NCI-H510A treated with DMSO at 0.1 percent for 48 hours (cell line): ENCODE measurements around the gene OR5T1.

Source experiments
- DNase-seq: peaks from one replicate; lab custom pipeline; 2025; lab: John Stamatoyannopoulos, UW

Gene OR5T1

GRCh38 chr11:56273854-56274253 is at the start of gene OR5T1:
Gene OR5T1 (plus strand): TSS chr11:56274154. CDS start chr11:56275639, 1,485 bp downstream.
- no peak for DNase-seq

GRCh38 chr11:56234155-56234554 is 39.8 kb upstream of the OR5T1 start, which contains the start of gene OR5T2:
Gene OR5T2 (minus strand): TSS chr11:56234255. CDS start chr11:56233062, 1,193 bp downstream.
- no peak for DNase-seq

- no peak for DNase-seq
Observed at GRCh38 chr11:56251954-56252353, 22.0 kb upstream of the OR5T1 start, which contains the start of gene OR5T3. Gene OR5T3 (plus strand): TSS chr11:56252254. CDS start chr11:56252254, 0 bp downstream.

GRCh38 chr11:56271092-56271491 is 2.9 kb upstream of the OR5T1 start:
- DNase-seq = no peak

- DNase-seq = no peak
Observed at GRCh38 chr11:56292154-56292553, 18.2 kb downstream of the OR5T1 start, which contains the start of gene OR8H1. Gene OR8H1 (minus strand): TSS chr11:56292254. CDS start chr11:56291062, 1,192 bp downstream.

GRCh38 chr11:56296898-56297297 is 22.9 kb downstream of the OR5T1 start:
- DNase-seq = no peak

GRCh38 chr11:56307836-56308235 is 33.9 kb downstream of the OR5T1 start:
- no peak for DNase-seq

- DNase-seq = no peak
Observed at GRCh38 chr11:56314844-56315243, 40.9 kb downstream of the OR5T1 start, which contains the start of gene OR8K3. Gene OR8K3 (plus strand): TSS chr11:56315144. CDS start chr11:56318307, 3,163 bp downstream.
